ENCODE data around the gene FLOT1.

FLOT1 gene

GRCh38 chr6:30679765-30680535 lies 62.5 kb downstream of the FLOT1 start:
- no peak for DNase-seq (ENCODE audit: low read depth)

GRCh38 chr6:30678964-30679726 lies 63.3 kb downstream of the FLOT1 start:
- no peak for DNase-seq (ENCODE audit: low read depth)

Measured in CMK (cell line).